ENCODE results near the gene MIPEP. TPM values are rescaled to one million over a fixed set of nuclear protein-coding genes. Genes with fewer than 3 reads are reported as not detected.

The MIPEP gene
- total RNA-seq: 16.8 and 17.0 TPM in 2 replicates

DNA sequence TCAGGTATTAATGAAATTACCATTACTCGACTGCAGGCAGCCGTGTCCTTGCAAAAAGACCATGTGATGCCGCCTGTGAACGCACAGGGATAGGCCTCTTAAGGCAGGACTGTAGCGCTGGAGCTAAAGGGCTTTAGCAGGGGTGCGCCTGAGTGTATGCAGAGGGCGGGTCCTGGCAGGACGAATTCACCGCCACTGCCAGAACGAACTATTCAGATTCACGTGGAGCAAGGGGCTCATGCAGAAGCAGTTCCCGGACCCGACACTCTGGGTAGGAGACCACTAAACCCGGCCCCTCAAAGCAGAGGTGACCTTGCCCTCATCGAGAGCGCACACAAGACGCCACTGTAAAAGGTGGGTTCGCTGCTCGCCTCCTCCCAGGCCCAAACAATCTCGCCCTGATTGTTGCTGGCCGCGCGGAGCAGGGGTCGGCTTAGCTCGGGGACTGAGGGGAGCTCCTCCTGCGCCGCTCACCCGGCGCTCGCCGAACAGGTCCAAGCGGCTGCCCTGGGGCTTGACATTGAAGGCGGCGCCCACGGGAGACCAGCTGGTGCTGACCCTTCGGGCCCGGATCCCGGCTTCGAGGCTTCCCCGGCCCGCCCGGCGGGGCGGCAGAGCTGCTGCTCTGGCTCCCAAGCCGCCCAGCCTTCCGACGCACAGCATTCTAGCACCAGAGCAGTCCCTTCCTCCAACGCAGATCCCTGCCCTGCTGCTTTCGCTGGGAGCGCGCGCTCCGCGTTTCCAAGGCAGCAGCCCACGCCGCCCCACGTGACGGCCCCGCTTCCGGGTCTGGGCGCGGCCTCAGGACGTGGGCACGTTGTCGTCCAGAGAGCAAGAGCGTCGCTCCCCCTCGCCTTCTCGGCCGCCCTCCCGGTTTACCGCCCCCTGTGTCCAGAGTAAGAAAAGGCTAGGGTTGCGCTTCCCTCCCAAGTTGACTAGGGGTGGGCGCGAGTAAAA lies at the start of gene MIPEP:
MIPEP (minus strand) TSS at position 743 of the 957 bp plus-strand sequence; CDS start at position 663, 80 bp downstream.

DNA sequence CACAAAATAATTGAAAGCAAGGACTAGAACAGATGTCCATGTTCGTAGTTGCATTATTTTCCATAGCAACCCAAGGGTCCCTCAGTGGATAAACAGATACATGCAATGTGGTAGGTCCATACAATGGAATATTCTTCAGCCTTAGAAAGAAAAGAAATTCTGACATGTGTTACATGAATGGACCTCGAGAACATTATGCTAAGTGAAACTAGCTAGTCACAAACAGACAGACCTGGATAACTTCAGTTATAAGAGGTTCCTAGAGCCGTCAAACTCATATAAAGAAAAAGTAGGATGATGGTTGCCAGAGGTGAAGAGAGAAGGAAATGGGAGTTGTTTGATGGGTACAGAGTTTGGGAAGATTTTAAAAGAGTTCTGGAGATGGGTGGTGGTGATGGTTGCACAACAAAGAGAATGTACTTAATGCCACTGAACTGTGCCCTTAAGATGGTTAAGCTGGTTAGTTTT lies 8.3 kb upstream of the MIPEP start, which contains the start of gene C1QTNF9B:
C1QTNF9B (minus strand) TSS at position 51 of the 468 bp plus-strand sequence.

Small RNAs within 50 kb of the gene (small RNA-seq; reads per million reads assigned to genes)
- gene MTCO3P2: not detected

Other genes starting within 250 kb of the MIPEP start
- gene C1QTNF9B, start 8.1 kb upstream of the MIPEP start, total RNA-seq: not detected in 2 replicates

All from hair follicle dermal papilla cell (primary cell).